KMS-11 (cell line): ENCODE results near the gene ZMIZ2.
A peak's percentile ranks its signal among the peaks of the same experiment; 100 is the strongest.
"Not testable (repeated sequence)": the region's sequence is repeated elsewhere in the genome, so short reads cannot be mapped to it uniquely, and the experiment has no call there.

Source experiments
- H2AFZ ChIP-seq: fragments of 200-600 bp; sonication (generic); 2 replicates; pipeline ENCODE4 v1.6.1; 2016; ENCODE audit warnings: antibody characterized with exemption, mixed run types, low read depth
- H3K27ac ChIP-seq: fragments of 200-600 bp; sonication (generic); 2 replicates; pipeline ENCODE4 v1.6.1; 2016; ENCODE audit warnings: mild to moderate bottlenecking, mixed run types
- H3K27me3 ChIP-seq: fragments of 200-600 bp; sonication (generic); 2 replicates; pipeline ENCODE4 v1.6.1; 2017; ENCODE audit warnings: mild to moderate bottlenecking, low read depth, mixed run types, moderate library complexity; ENCODE audit not compliant: insufficient read depth
- H3K36me3 ChIP-seq: fragments of 200-600 bp; sonication (generic); 2 replicates; pipeline ENCODE4 v1.6.1; 2017; ENCODE audit warnings: mild to moderate bottlenecking, mixed run types; ENCODE audit not compliant: insufficient read depth
- H3K4me1 ChIP-seq: fragments of 200-600 bp; sonication (generic); 2 replicates; pipeline ENCODE4 v1.6.1; 2016; ENCODE audit warnings: mild to moderate bottlenecking, low read depth, mixed run types; ENCODE audit not compliant: poor library complexity, severe bottlenecking
- H3K4me2 ChIP-seq: fragments of 200-600 bp; sonication (generic); 2 replicates; pipeline ENCODE4 v1.7.0; 2016; ENCODE audit warnings: mild to moderate bottlenecking, mixed run types
- H3K4me3 ChIP-seq: fragments of 200-600 bp; sonication (generic); IDR thresholded peaks from 2 replicates; pipeline ENCODE4 v1.6.1; 2017; ENCODE audit warnings: low read depth, low read length, mixed read lengths; ENCODE audit not compliant: insufficient read depth
- H3K79me2 ChIP-seq: fragments of 200-600 bp; sonication (generic); 2 replicates; pipeline ENCODE4 v1.6.1; 2016; ENCODE audit warnings: low read depth, mixed run types; ENCODE audit not compliant: insufficient read depth
- H3K9ac ChIP-seq: fragments of 200-600 bp; sonication (generic); 2 replicates; pipeline ENCODE4 v1.6.1; 2016; ENCODE audit warnings: mild to moderate bottlenecking, mixed run types
- H4K20me1 ChIP-seq: fragments of 200-600 bp; sonication (generic); 2 replicates; pipeline ENCODE4 v1.6.1; 2016; ENCODE audit warnings: mild to moderate bottlenecking, mixed run types; ENCODE audit not compliant: insufficient read depth
- TF ChIP-seq, protein P1 (sequence below): fragments of 200-600 bp; sonication (generic); conservative IDR thresholded peaks from 2 replicates; pipeline ENCODE4 v1.6.1; 2017; ENCODE audit warnings: low read depth, mild to moderate bottlenecking, antibody characterized with exemption, low read length, moderate library complexity, mixed read lengths

Gene ZMIZ2

DNA sequence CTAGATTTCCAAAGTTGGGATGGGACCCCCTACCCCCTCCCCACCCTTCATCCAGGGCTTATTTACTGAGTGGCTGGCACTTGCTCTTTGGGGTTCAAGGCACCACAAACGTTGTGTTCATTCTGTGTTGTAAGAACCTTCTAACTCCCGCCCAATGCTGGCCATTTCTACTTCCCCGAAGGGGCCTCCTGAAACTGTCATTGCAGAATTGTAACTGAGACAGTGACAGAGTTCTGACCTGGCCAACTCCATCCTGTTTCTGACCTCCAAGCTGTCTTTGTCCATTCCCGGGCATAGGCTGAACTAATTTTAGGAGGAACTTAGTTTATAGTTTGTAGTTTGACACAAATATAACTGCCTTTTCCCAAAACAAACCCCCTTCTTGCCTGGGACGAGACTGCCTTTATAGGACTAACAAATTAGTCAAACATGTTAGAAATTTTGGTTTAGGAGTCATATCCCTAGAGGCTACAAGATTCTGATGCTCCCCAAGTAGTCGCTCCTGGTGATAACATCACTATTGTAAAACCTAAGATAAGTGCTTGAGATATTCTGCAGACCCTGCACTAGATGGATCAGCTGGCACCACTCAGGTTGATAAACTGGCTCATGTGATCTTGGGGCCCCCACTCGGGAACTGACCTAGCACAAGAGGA lies 34.8 kb upstream of the ZMIZ2 start:
- Histone ChIP-seq H3K4me2 (no peak overlapping the region), H3K4me1 (peaks cover 13% of the 10 kb centered on the region), H3K4me3 (no peak overlapping the region), H3K27ac (no peak overlapping the region), H2AFZ (no peak overlapping the region), H3K36me3 (no peaks in the 10 kb centered on the region), H3K79me2 (no peaks in the 10 kb centered on the region), H3K27me3 (no peaks in the 10 kb centered on the region), H3K9ac (no peak overlapping the region), H4K20me1 (no peaks in the 10 kb centered on the region)
- TF ChIP-seq, protein P1, sequence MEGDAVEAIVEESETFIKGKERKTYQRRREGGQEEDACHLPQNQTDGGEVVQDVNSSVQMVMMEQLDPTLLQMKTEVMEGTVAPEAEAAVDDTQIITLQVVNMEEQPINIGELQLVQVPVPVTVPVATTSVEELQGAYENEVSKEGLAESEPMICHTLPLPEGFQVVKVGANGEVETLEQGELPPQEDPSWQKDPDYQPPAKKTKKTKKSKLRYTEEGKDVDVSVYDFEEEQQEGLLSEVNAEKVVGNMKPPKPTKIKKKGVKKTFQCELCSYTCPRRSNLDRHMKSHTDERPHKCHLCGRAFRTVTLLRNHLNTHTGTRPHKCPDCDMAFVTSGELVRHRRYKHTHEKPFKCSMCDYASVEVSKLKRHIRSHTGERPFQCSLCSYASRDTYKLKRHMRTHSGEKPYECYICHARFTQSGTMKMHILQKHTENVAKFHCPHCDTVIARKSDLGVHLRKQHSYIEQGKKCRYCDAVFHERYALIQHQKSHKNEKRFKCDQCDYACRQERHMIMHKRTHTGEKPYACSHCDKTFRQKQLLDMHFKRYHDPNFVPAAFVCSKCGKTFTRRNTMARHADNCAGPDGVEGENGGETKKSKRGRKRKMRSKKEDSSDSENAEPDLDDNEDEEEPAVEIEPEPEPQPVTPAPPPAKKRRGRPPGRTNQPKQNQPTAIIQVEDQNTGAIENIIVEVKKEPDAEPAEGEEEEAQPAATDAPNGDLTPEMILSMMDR, result no peak

DNA sequence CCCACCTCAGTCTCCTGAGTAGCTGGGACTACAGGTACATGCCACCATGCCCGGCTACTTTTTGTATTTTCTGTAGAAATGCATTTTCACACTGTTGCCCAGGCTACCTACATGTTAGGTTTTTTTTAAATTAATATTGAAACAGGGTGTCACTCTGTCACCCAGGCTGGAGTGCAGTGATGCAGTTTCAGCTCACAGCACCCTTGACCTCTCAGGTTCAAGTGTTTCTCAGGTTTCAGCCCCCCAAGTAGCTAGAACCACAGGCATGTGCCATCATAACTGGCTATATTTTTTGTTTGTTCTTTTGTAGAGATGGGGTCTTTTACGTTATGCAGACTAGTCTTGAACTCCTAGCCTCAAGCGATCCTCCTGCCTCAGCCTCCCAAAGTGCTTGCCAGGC lies 32.4 kb upstream of the ZMIZ2 start:
- TF ChIP-seq, protein P1, result no peak

DNA sequence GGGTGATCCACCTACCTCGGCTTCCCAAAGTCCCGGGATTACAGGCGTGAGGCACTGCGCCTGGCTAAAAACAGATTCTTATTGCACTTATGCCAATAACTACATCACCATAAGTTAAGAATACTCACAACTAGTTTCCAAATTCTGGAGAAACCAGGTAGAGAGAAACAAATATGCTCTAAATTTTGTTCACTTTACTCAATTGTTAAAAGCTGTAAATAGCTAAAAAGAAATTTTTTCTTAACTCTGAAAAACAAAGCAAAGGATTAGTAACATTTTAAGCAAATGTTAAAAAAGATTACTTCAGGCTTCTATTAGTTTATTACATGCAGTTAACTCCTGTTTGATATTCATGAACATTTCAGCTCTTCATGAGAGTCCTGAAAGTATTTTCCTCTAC lies 28.3 kb upstream of the ZMIZ2 start:
- Histone ChIP-seq H3K36me3 (no peaks in the 10 kb centered on the region), H3K27ac (no peak overlapping the region), H4K20me1 (no peaks in the 10 kb centered on the region), H3K9ac (no peak overlapping the region), H3K27me3 (no peaks in the 10 kb centered on the region), H3K4me3 (no peak overlapping the region), H3K4me1 (peaks cover 13% of the 10 kb centered on the region), H3K4me2 (no peak overlapping the region), H2AFZ (no peak overlapping the region), H3K79me2 (no peaks in the 10 kb centered on the region)
- TF ChIP-seq, protein P1, result no peak

More for the DNA sequence above, 32.4 kb upstream of the ZMIZ2 start:
- H3K4me1 ChIP-seq, result peaks cover 13% of the 10 kb centered on the region
- H3K79me2 ChIP-seq, result no peaks in the 10 kb centered on the region
- H3K27ac ChIP-seq, result no peak overlapping the region
- no peaks in the 10 kb centered on the region for H3K36me3 ChIP-seq
- no peak overlapping the region for H3K9ac ChIP-seq
- H4K20me1 ChIP-seq, result no peaks in the 10 kb centered on the region
- no peak overlapping the region for H3K4me3 ChIP-seq
- H3K27me3 ChIP-seq, result no peaks in the 10 kb centered on the region
- no peak overlapping the region for H2AFZ ChIP-seq
- peak overlapping the region; percentile 2; the same call in 1 of the 2 replicates for H3K4me2 ChIP-seq

GRCh38 chr7:44724276-44724675 lies 24.4 kb upstream of the ZMIZ2 start:
- H3K9ac ChIP-seq, result no peak overlapping the region
- no peak overlapping the region for H3K4me2 ChIP-seq
- peaks cover 3% of the 10 kb centered on the region for H3K4me1 ChIP-seq
- H3K27me3 ChIP-seq, result no peaks in the 10 kb centered on the region
- no peak overlapping the region for H3K27ac ChIP-seq
- TF ChIP-seq, protein P1, result no peak
- H3K79me2 ChIP-seq, result no peaks in the 10 kb centered on the region
- no peak overlapping the region for H3K4me3 ChIP-seq
- no peaks in the 10 kb centered on the region for H3K36me3 ChIP-seq
- H4K20me1 ChIP-seq, result no peaks in the 10 kb centered on the region
- no peak overlapping the region for H2AFZ ChIP-seq

DNA sequence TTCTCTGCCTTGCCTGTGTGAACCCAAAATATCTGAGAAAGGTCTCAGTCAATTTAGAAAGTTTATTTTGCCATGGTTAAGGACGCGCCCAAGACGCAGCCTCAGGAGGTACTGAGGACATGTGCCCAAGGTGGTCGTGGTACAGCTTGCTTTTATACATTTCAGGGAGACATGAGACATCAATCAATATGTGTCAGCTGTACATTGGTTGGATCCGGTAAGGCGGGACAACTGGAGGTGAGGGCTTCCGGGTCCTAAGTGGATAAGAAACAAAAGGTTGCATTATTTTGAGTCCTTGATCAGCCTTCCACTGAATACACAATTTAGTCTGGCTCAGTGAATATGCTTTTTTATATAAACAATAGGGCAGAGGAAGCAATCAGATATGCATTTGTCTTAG lies 22.4 kb upstream of the ZMIZ2 start:
- not testable (repeated sequence) for H4K20me1 ChIP-seq, H3K79me2 ChIP-seq, H3K4me1 ChIP-seq, H3K4me3 ChIP-seq, H3K27me3 ChIP-seq, H2AFZ ChIP-seq, H3K9ac ChIP-seq, H3K4me2 ChIP-seq, H3K27ac ChIP-seq, H3K36me3 ChIP-seq
